ENCODE data around the gene TUFM. TPM values are rescaled to one million over a fixed set of nuclear protein-coding genes. Genes with fewer than 3 reads are reported as not detected.
"Not testable (repeated sequence)": the region's sequence is repeated elsewhere in the genome, so short reads cannot be mapped to it uniquely, and the experiment has no call there.

TUFM gene
- total RNA-seq, 1 experiment from 2014 or later, result 296 TPM

- H3K4me3 Mint-ChIP-seq, result no peak overlapping the region
- H3K36me3 Mint-ChIP-seq, result peaks cover 12% of the 10 kb centered on the region
- ATAC-seq (no peak), DNase-seq (ENCODE audit: low spot score) (no peak)
- H3K27ac Mint-ChIP-seq, result no peak overlapping the region
- H3K4me1 Mint-ChIP-seq, result peaks cover 21% of the 10 kb centered on the region
- TF ChIP-seq TEAD4 (CRISPR knock-in tag; IDR thresholded peaks at IDR 0.05), result no peak
- peaks cover 5% of the 10 kb centered on the region for H3K9me3 Mint-ChIP-seq
- ChIA-PET POLR2A (no interaction called here), CTCF (no interaction called here)
- H3K27me3 Mint-ChIP-seq (ENCODE audit: low read depth), result peaks cover 4% of the 10 kb centered on the region
Observed at GRCh38 chr16:28820016-28820415, 26.1 kb downstream of the TUFM start.

- ATAC-seq; POLR2A ChIA-PET; H3K27me3 Mint-ChIP-seq (ENCODE audit: low read depth); H3K27ac Mint-ChIP-seq; H3K36me3 Mint-ChIP-seq; H3K4me3 Mint-ChIP-seq; H3K4me1 Mint-ChIP-seq; CTCF ChIA-PET; H3K9me3 Mint-ChIP-seq; DNase-seq (ENCODE audit: low spot score): not testable (repeated sequence)
Observed at GRCh38 chr16:28807445-28808120, 38.6 kb downstream of the TUFM start.

- H3K4me1 Mint-ChIP-seq; H3K9me3 Mint-ChIP-seq; POLR2A ChIA-PET; CTCF ChIA-PET; H3K27ac Mint-ChIP-seq; H3K36me3 Mint-ChIP-seq; H3K27me3 Mint-ChIP-seq (ENCODE audit: low read depth); H3K4me3 Mint-ChIP-seq: not testable (repeated sequence)
- DNase-seq (ENCODE audit: low spot score) (peak; percentile 38), ATAC-seq (peak; percentile 95)
Observed at GRCh38 chr16:28802235-28803019, 43.7 kb downstream of the TUFM start.

Small RNA genes within 50 kb of the gene (microRNA-seq; reads per million reads assigned to microRNA genes)
- not detected for gene MIR4721 (ENCODE audit: borderline number of aligned reads)

Other genes with a start within 250 kb of the TUFM start
- 0.35 to 0.87 TPM (median 0.55 TPM) in 3 replicates for gene SULT1A2, start 249.3 kb downstream of the TUFM start, total RNA-seq (2021)
- gene SULT1A1, start 236.3 kb downstream of the TUFM start, total RNA-seq (2021), result 3.2 to 5.6 TPM (median 5.4 TPM) in 3 replicates
- gene NPIPB8, start 208.3 kb downstream of the TUFM start, total RNA-seq (2021), result 1.1 to 2.1 TPM (median 1.3 TPM) in 3 replicates
- 728 to 868 TPM (median 730 TPM) in 3 replicates for gene EIF3C, start 134.9 kb downstream of the TUFM start, total RNA-seq (2021)
- 1.4 to 2.5 TPM (median 1.5 TPM) in 3 replicates for gene NPIPB9, start 94.6 kb downstream of the TUFM start, total RNA-seq (2021)
- gene ATXN2L, start 23.3 kb downstream of the TUFM start, total RNA-seq (2021), result 210 to 243 TPM (median 225 TPM) in 3 replicates
- gene SH2B1, start 17.5 kb upstream of the TUFM start, total RNA-seq (2021), result 51.6 to 55.3 TPM (median 53.1 TPM) in 3 replicates
- gene ATP2A1, start 32.1 kb upstream of the TUFM start, total RNA-seq (2021), result 4.7 to 6.4 TPM (median 5.6 TPM) in 3 replicates
- gene RABEP2, start 78.9 kb upstream of the TUFM start, total RNA-seq (2021), result 16.5 to 24.0 TPM (median 22.6 TPM) in 3 replicates
- gene CD19, start 85.6 kb upstream of the TUFM start, total RNA-seq (2021), result 0.90 to 2.5 TPM (median 2.5 TPM) in 3 replicates
- gene NFATC2IP, start 104.6 kb upstream of the TUFM start, total RNA-seq (2021), result 60.7 to 66.6 TPM (median 64.0 TPM) in 3 replicates
- gene SPNS1, start 128.4 kb upstream of the TUFM start, total RNA-seq (2021), result 52.4 to 64.4 TPM (median 54.0 TPM) in 3 replicates
- 2.0 to 5.6 TPM (median 3.5 TPM) in 3 replicates for gene LAT, start 138.7 kb upstream of the TUFM start, total RNA-seq (2021)

Data from WTC11 (cell line).